Skin epidermis (tissue), 12 donors: Measurements from ENCODE around the gene IRF4.
"Not testable (repeated sequence)": the region's sequence is repeated elsewhere in the genome, so short reads cannot be mapped to it uniquely, and the experiment has no call there.

Experiments used
- H3K27ac ChIP-seq, 21 experiments: fragments of 200-600 bp; sonication (generic) in 11 of 21; one replicate each; pipeline ENCODE4 v1.5.0; 2020; ENCODE audit warnings: mild to moderate bottlenecking in 3 of 21, inconsistent platforms in 2 of 21, moderate library complexity in 2 of 21
- H3K4me3 ChIP-seq, 7 experiments: fragments of 200-600 bp; sonication (generic) in 2 of 7; one replicate each; pipeline ENCODE4 v1.5.0; 2020; ENCODE audit warnings: inconsistent platforms in 2 of 7, mild to moderate bottlenecking in 2 of 7, moderate library complexity in 1 of 7

IRF4 gene

GRCh38 chr6:409370-409972 is 17.9 kb downstream of the IRF4 start:
- H3K27ac ChIP-seq, result no peak overlapping the region
- no peak overlapping the region for H3K4me3 ChIP-seq

DNA sequence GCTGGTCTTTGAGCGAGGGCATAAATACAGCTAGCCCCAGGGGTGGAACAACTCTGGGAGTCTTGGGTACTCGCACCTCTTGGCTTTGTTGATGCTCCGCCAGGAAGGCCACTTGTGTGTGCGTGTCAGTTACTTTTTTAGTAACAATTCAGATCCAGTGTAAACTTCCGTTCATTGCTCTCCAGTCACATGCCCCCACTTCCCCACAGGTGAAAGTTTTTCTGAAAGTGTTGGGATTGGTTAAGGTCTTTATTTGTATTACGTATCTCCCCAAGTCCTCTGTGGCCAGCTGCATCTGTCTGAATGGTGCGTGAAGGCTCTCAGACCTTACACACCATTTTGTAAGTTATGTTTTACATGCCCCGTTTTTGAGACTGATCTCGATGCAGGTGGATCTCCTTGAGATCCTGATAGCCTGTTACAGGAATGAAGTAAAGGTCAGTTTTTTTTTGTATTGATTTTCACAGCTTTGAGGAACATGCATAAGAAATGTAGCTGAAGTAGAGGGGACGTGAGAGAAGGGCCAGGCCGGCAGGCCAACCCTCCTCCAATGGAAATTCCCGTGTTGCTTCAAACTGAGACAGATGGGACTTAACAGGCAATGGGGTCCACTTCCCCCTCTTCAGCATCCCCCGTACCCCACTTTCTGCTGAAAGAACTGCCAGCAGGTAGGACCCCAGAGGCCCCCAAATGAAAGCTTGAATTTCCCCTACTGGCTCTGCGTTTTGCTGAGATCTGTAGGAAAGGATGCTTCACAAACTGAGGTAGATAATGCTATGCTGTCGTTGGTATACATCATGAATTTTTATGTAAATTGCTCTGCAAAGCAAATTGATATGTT is 19.2 kb downstream of the IRF4 start:
- Histone ChIP-seq H3K4me3 (no peak overlapping the region), H3K27ac (no peak overlapping the region)

GRCh38 chr6:411402-412145 is 20.0 kb downstream of the IRF4 start:
- Histone ChIP-seq H3K27ac (no peak overlapping the region), H3K4me3 (no peak overlapping the region)

GRCh38 chr6:412146-412886 is 20.8 kb downstream of the IRF4 start:
- H3K4me3 ChIP-seq, result no peak overlapping the region
- no peak overlapping the region for H3K27ac ChIP-seq

- H3K4me3 ChIP-seq, result no peak overlapping the region
- H3K27ac ChIP-seq, result no peak overlapping the region
Observed at GRCh38 chr6:414447-414846, 22.9 kb downstream of the IRF4 start.

- H3K27ac ChIP-seq, result no peak overlapping the region
- no peak overlapping the region for H3K4me3 ChIP-seq
Observed at GRCh38 chr6:415087-415486, 23.5 kb downstream of the IRF4 start.

DNA sequence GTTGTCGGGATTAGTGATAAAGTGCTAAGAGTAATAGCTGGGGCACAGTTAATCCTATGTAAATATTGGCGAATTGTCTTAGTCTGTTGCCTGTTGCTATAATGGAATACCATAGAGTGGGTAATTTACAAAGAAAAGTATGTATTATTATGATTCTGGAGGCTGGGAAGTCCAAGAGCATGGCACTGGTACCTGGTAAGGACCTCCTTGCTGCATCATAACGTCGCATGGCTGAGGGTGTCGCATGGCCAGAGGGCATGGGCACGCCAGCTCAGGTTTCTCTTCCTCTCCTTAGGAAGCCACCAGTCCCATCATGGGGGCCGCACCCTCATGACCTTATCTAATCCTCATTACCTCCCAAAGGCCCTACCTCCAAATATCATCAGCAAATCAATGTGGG is 29.7 kb downstream of the IRF4 start:
- H3K27ac ChIP-seq, result no peak overlapping the region
- no peak overlapping the region for H3K4me3 ChIP-seq

DNA sequence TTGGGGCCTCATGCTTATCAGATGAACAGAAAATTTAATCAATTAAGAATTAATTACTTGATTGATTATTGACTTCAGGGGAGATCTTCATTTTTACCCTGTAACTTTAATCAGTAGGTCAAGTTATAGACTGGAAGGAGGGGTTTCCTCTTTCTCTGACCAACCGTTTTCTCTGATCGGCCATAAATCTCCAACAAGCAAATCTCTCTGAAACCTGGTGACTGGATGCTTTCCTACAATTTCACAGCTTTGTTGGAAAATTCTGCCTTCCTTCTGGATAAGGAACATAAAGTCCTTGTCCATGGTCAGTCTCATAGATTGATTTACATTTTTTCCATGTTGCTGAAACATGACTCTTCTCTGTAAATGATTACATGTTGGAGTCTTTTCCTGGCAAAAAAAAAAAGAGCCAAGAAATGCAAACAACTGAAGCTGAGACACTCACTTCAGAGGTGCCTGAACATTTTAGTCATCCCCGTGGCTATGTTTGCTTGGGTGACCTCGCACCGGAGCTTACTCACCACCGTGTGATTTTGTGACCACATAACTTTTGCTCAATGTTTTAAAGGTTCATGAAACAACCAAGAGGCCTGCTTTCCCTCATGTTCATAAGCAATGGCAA is 31.0 kb downstream of the IRF4 start:
- Histone ChIP-seq H3K4me3 (no peak overlapping the region), H3K27ac (no peak overlapping the region)

DNA sequence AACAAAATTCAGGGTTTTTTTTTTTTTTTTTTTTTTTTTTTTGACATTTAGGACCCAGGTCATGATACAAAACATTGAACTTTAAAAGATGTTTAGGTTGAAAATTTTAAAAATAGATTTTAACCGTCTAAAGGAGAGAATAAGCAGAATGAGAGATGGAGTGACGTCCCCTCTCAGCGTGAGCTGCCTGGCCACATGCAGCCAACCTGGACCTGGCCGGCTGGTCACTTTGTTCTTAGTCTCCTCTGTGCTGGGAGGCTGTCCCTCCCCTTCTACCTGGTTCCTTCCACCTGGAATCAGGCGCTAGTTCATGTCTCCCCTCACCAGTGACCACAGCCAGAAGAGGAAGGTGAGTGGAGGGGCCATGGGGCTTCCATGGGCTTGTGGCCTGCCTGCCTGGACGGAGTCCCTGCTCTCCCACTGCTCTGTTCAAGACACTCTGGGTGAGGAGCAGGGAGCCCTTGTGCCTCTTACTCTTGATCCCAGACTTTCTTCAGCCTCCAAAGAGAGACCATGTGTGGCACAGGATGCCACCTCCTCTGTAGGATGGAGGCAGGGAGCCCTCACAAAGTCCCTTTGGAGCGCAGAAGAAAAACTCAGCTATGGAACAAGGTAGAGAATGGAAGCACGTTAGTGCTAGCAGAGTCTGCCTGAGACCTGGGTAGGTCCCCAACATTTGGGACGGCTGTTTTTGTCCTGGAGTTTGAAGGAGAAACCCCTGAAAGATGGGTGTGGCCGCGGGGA is 31.7 kb downstream of the IRF4 start:
- Histone ChIP-seq H3K4me3 (no peak overlapping the region), H3K27ac (no peak overlapping the region)

GRCh38 chr6:423799-424345 is 32.3 kb downstream of the IRF4 start:
- Histone ChIP-seq H3K27ac (no peak overlapping the region), H3K4me3 (no peak overlapping the region)

GRCh38 chr6:424741-425417 is 33.3 kb downstream of the IRF4 start:
- Histone ChIP-seq H3K4me3 (no peak overlapping the region), H3K27ac (no peak overlapping the region)

GRCh38 chr6:425418-425788 is 33.9 kb downstream of the IRF4 start:
- H3K27ac ChIP-seq, H3K4me3 ChIP-seq: not testable (repeated sequence)

DNA sequence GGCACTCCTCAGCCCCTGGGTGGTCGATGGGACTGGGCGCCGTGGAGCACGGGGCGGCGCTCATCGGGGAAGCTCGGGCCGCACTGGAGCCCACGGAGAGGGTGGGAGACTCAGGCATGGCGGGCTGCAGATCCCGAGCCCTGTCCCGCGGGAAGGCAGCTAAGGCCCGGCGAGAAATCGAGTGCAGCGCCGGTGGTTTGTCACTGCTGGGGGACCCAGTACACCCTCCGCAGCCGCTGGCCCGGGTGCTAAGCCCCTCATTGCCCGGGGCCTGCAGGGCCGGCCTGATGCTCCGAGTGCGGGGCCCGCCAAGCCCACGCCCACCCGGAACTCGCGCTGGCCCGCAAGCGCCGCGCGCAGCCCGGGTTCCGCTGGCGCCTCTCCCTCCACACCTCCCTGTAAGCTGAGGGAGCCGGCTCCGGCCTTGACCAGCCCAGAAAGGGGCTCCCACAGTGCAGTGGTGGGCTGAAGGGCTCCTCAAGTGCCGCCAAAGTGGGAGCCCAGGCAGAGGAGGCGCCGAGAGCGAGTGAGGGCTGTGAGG is 34.7 kb downstream of the IRF4 start:
- not testable (repeated sequence) for H3K4me3 ChIP-seq, H3K27ac ChIP-seq

- no peak overlapping the region for H3K4me3 ChIP-seq
- no peak overlapping the region for H3K27ac ChIP-seq
Observed at GRCh38 chr6:428047-428603, 36.6 kb downstream of the IRF4 start.

DNA sequence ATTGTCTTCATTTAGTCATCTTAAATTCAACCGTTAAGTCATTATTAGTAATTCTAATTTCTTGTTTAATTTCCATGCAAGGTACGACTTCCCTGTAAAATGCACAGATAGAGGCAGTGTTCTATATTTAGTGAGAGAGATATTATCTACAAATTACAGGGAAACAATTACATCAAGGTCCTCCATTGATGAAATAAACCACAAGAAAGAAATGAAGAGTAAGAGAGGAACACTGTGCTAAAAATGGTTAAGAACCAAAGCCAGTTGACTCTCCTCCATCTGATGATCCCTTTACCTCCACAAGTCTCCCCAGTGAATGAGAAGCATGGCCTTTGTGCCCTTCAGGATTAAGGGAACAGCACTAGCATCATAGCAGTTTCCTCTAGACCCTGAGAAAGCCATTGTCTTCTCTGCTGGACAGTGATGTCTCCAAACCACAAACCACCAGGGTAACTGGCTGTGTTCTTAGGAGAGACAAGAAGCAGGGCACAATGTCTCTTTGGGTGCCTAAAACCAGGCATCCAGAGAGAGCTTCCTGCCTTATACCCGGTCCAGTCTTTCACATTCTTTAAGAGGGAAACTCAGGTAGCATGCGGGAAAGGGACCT is 38.1 kb downstream of the IRF4 start:
- Histone ChIP-seq H3K27ac (no peak overlapping the region), H3K4me3 (no peak overlapping the region)

DNA sequence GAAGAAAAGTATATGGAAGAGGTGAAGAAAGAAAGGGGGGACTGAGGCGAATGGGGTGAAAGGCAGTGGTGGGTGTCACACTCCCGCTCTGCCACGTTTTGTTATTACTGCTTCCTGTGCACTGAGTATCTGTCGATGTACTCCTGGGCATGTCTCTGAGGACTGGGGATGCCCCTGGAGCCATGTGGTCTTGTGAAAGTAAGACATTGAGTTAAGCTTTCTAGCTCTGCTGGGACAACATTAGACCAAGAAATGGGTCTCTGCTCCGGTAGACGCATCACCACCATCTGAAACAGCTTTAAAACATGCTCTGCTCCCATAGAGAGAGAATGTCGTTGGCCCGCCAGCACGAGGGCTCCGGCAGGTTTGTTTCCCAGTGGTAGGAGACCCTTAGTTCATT is 40.0 kb downstream of the IRF4 start:
- no peak overlapping the region for H3K4me3 ChIP-seq

GRCh38 chr6:431986-432385 is 40.4 kb downstream of the IRF4 start:
- Histone ChIP-seq H3K4me3 (no peak overlapping the region), H3K27ac (no peak overlapping the region)

More for the DNA sequence above, 40.0 kb downstream of the IRF4 start:
- H3K27ac ChIP-seq, result no peak overlapping the region
